Activated T-cell treated with anti-CD3 and anti-CD28 coated beads for 48 hours (primary cell): Measurements from ENCODE around the gene LINC00632.

Source experiments
- DNase-seq: peaks from one replicate; pipeline ENCODE4 v3.0.0-alpha.2; 2020; ENCODE audit warnings: low read depth

Gene LINC00632

GRCh38 chrX:140765043-140765784 is 55.7 kb downstream of the LINC00632 start:
- no peak for DNase-seq

GRCh38 chrX:140766024-140766611 is 56.6 kb downstream of the LINC00632 start:
- no peak for DNase-seq

DNA sequence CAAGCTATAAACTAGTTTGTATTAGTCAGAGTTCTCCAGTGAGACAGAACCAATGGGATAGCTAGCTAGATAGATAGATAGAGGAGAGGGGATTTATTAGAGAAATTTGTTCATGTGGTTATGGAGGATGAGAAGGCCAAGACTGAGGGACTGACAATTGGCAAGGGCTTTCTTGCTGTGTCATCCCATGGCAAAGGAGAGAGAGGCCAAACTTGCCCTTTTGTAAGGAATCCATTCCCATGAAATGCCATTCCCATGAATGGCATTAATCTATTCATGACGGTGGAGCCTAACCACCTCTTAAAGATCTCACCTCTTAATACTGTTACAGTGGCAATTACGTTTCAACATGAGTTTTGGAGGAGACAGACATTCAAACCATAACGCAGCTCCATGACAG is 58.1 kb downstream of the LINC00632 start:
- no peak for DNase-seq

- DNase-seq: no peak
Observed at GRCh38 chrX:140775211-140775610, 65.7 kb downstream of the LINC00632 start.

GRCh38 chrX:140776320-140776719 is 66.8 kb downstream of the LINC00632 start:
- no peak for DNase-seq

DNA sequence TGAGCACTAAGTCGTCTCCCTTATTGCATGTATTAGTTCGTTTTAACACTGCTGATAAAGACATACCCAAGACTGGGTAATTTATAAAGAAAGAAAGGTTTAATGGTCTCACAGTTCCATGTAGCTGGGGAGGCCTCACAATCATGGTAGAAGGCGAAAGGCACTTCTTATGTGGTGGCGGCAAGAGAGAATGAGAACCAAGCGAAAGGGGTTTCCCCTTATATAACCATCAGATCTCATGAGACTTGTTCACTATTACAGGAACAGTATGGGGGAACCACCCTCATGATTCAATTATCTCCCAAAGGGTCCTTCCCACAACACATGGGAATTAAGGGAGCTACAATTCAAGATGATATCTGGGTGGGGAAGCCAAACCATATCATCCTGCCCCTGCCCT is 85.1 kb downstream of the LINC00632 start:
- DNase-seq: no peak

GRCh38 chrX:140799216-140799615 is 89.7 kb downstream of the LINC00632 start:
- no peak for DNase-seq

DNA sequence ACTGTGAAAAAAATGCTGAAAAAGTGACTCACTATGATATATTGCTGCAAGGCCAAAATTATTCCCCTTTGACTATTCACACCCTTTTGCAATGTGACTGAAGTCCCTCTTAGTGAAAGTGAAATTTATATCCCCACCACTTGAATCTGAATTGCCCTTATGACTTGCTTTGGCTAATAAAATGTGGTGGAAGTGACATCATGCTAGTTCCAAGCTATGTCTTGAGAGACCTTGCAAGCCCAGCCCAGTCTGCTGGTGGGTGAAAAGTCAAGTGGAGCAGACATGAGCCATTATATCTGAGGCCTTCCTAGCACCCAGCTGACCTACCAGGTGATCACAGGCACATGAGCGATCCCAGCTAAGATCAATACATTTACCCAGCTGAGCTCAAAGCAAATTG is 94.7 kb downstream of the LINC00632 start:
- no peak for DNase-seq

DNA sequence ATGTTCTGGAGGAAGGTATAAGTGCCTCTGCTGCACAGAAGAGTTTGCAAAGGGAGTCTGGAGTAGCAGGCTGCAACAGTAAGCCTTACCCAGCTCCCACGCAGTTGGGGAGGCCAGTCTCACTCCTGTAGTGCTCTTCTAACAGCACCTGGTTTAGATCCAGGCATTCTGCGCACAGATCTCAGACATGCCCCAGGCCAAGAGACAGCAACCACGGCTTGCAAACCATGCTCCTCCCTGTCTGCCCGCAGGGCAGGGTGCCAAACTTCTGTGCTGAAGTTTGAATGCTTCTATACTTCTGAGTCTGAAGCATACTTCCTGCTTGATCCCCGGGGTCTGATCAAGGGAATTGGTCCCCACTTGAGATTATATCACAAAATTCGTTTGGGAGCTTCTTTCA is 106.3 kb downstream of the LINC00632 start:
- DNase-seq: no peak

DNA sequence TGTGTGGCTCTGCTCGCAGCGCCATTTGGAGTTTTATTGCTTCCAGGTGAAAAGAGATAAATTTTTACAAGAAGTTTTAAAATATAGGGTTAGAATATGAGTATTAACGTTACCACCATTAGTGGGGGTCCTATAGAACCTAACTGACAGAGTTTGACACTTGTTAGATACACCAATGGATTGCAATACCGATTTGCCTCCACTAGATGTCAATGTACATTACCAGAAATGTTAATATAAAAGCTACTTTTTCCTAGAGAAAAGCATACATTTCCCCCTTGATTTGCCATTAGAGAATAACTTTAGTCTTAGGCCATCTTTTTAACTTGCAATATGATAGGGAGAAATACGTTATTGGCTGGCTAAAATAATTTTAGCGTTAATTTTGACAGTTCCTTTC is 108.4 kb downstream of the LINC00632 start:
- no peak for DNase-seq

- no peak for DNase-seq
Observed at GRCh38 chrX:140821280-140821679, 111.7 kb downstream of the LINC00632 start.

DNA sequence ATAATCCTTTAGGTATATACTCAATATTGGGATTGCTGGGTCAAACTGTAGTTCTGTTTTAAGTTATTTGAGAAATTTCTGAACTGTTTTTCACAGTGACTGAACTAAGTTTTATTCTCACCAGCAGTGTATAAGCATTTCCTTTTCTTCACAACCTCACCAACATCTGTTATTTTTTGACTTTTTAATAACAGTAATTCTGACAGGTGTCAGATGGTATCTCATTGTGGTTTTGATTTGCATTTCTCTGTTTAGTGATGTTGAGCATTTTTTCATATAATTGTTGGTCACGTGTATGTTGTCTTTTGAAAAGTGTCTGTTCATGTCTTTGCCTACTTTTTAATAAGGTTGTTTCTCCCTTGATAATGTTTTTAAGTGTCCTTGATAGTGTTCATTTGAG is 112.6 kb downstream of the LINC00632 start:
- DNase-seq: no peak

DNA sequence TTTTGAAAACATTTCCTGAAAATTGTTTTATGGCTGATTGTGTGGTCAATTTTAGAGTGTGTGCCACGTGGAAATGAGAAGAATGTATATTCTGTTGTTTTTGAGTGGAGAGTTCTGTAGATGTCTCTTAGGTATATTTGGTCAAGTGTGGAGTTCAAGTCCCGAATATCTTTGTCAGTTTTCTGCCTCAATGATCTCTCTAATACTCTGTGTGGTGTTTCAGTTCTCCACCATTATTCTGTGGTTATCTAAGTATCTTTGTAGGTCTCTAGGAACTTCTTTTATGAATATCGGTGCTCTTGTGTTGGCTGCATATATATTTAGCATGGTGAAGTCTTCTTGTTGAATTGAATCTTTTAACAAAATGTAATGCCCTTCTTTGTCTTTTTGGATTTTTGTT is 113.3 kb downstream of the LINC00632 start:
- DNase-seq: no peak

DNA sequence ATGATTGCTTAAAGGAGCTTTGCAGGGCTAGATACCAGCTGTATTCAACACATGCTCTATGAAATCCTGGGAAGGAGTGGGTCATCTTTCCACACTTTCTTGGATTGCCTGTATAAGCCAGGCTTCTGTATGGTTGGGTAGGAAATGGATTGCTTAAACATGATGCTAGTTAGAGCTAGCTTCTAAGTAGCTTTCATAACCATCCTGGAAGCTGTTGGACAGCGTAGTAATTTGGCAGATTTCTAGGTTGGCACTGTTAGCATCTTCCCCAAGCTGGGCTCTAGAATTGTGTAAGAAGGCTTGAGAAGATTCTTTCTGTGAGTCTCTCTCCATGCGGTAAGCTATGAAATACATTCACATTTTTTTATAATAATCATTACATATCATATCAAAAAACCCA is 127.3 kb downstream of the LINC00632 start:
- DNase-seq: no peak
